GM18520 (cell line): Measurements from ENCODE around the gene INHA.

ENCODE experiments used
- ATAC-seq: cut with Tn5 transposase; IDR thresholded peaks from one replicate; pipeline ENCODE4 v1.9.1; 2021; ENCODE audit not compliant: unreplicated experiment

INHA gene

DNA sequence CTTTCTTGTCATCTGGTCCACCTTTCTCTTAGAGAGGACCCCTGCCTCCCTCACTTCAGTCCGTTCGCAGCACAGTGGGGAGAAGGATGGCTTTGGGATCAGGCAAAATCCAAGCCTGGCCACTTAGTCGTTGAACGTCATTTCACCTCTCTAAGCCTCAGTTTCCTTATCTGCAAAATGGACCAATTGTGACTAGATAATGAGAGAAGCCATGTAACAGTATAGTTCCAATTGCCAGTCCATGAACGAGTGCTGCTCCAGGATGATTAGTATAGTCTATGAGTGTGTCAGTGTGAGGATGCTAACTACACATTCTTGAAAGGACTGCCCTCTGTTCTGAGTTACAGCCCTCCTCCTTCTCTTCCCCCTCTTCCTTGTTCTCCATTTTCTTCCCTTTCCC lies 1.1 kb downstream of the INHA start:
- no peak for ATAC-seq

DNA sequence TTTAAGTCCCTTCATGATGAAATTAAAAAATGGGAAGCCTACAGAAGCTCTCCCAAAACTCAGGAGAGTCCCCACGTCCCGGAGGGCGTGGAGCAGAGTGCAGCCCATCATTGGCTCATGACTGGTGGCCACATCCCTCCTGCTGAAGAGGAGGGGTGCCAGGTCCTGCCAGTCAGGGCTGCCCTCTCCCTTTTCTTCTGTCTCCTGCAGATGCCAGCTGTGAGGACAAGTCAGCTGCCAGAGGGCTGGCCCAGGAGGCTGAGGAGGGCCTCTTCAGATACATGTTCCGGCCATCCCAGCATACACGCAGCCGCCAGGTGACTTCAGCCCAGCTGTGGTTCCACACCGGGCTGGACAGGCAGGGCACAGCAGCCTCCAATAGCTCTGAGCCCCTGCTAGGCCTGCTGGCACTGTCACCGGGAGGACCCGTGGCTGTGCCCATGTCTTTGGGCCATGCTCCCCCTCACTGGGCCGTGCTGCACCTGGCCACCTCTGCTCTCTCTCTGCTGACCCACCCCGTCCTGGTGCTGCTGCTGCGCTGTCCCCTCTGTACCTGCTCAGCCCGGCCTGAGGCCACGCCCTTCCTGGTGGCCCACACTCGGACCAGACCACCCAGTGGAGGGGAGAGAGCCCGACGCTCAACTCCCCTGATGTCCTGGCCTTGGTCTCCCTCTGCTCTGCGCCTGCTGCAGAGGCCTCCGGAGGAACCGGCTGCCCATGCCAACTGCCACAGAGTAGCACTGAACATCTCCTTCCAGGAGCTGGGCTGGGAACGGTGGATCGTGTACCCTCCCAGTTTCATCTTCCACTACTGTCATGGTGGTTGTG lies 2.6 kb downstream of the INHA start:
- no peak for ATAC-seq

DNA sequence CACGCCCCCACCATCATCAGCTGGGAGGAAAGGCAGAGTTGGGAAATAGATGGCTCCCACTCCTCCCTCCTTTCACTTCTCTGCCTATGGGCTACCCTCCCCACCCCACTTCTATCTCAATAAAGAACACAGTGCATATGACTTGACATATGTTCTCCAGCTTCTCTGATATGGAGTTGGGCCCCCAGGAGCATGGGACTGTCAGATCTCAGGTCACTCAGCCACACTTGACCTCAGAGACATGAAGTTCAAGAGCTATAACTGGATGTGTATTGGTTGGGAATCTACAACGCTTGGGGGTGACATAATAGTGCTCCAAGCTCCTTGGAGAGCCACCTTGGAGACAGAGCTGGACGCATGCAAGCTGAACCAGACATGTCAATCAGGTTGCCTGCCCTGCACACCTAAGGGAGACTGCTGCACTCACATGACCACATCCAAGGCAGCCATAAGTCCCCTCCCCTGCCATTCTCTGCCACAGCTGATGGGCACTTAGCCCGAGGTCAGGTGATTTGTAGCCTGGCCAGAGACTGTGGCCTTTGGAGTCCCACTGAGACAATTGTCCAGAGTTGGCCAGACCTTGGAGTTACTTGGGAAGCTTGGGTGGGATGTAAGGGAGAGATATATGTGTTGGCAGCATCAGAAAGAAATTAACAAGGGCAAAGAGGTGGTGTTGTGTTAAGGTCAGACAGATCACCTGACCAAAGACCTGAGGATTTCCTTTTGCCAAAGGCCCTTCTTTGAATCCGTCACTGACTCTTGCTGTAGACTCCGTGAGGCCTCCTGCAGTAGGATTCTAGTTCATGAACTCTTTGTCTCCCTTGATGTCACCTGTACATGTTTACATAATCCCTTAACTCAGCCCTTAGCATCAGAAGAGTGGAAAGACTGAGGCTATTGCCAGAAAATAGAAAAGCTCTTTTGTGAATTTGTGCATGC lies 3.7 kb downstream of the INHA start:
- no peak for ATAC-seq

DNA sequence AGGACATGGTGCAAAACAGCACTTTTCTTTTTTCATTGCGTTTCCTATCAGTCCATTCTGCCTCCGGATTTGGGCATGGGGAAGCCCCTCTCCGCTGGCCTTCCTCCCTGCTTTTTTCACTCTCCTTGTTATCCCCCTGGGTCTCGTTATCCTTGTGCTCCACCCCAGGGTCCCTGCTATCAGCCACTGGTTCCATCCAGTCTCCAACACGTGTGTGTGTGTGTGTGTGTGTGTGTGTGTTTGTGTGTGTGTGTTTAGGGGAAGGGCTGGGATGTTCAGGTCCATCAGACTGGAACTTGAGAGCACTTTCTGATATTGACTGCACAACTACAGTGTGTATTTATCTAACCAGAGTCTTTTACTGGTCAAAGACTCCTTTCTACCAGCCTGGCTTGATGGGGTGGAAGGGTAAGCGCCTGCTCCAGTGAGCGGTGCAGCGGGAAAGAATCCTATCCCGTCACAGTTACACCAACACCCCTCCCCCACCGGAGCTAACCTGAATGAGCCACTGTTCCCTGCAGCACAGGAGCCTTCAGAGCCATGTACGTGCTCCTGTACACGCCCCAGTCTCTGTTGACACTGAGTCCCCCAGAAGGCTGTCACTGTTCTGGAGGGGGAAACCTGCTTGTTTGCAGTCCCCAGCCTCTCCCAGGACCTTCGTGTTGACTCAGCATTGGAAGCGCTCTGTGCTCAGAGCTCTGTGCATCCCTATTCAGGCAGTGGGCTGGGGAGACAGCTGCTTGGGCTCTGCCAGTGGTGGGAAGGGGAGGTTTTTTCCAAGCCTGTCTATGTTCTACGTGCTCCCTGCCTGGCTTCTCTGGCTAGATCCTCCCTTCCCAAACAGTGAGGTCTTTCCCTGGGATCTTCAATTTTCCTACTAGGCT lies 4.6 kb downstream of the INHA start:
- no peak for ATAC-seq

DNA sequence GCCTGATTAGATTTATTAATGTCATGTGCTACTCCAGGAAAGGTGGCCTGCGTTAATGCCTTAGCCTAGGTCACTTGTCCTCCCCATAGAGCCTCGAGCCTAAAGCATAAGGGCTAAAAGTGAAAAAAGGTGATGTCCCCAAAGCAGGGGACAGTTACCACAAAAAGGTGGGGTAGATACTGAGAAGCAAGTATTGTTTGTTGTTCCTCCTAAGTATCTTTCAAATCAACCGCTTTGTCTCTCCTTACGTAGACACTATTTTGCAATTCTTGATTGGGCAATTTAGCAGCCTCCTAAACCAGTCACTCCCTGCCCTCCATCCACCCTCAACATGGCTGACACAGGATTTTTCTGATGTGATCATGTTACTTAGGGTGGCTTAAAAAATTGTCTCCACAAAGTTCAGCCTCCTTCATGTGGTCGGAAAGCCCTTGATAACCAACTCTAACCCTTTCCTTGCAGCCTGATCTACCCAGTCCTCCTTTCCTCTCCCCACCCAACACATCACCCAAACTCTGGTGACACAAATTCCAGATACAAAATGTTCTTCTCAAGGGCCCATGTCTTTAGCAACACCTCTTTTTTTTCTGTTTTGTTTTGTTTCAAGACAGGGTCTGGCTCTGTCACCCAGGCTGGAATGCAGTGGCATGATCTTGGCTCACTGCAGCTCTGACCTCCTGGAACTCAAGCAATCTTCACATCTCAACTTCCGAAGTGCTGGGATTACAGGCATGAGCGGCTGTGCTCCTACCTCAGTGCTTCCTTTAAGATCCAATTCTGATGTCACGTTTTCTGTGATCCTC lies 6.9 kb downstream of the INHA start:
- no peak for ATAC-seq

DNA sequence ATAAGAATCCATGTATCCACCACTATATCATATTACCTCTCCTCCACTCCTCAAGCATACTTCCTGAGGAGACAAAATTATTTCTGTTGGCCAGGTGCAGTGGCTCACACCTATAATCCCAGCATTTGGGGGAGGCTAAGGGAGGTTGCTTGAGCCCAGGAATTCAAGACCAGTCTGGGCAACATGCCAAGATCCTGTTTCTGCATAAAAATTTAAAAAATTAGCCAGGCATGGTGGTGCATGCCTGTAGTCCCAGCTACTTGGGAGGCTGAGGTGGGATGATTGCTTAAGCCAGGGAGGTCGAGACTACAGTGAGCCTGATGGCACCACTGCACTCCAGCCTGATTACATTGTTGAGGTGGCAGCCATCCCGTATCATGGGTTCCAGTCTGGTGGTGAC lies 9.2 kb downstream of the INHA start:
- no peak for ATAC-seq

DNA sequence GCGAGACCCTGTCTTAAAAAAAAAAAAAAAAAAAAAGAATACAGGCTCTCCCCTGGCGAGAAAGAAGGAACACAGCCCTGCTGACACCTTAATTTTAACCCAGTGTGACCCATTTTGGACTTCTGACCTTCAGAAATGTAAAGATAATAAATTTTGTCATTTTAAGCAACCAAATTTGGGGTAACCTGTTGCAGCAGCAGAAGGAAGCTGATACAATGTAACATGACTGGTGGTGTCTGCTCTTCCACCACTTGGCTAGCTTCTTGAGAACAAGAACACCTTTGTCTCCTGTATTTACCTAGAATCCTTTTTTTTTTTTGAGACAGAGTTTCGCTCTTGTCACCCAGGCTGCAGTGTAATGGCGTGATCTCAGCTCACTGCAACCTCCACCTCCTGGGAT lies 19.0 kb downstream of the INHA start:
- ATAC-seq: no peak

DNA sequence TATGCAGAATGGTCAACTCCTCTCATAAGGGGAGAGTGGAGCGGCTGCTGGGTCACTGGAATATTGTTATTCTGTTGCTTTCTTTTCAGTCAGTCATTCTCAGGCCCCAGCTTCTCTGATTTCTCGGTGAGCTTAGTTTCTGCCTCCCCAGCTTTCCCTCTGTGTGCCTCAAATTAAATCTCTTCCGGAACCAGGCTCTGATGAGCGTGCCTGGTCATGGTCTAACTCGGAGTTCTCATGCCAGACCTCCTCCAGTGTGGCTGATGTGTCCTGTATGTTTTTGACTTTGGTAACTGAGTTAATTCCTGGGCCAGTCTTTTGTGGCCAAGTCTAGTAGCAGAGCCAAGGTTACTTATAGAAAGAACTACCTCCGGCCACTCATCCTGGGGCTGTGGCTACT lies 20.6 kb downstream of the INHA start:
- ATAC-seq: no peak

DNA sequence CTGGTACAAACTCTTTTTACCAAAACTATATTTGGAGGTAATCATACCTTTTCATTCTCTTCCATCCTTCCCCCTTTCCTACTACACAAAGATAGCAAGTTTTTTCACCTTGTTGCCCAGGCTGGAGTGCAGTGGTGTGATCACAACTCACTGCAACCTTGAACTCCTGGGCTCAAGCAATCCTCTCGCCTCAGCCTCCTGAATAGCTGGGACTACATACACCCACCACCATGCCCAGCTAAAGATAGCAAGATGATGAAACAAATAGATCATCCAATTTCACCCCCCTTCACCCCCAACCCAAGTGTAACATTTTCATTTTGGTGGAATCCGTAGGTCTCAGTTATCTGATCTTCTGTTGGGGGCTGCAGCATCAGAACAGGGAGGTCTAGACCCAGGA lies 21.0 kb downstream of the INHA start:
- ATAC-seq: no peak

DNA sequence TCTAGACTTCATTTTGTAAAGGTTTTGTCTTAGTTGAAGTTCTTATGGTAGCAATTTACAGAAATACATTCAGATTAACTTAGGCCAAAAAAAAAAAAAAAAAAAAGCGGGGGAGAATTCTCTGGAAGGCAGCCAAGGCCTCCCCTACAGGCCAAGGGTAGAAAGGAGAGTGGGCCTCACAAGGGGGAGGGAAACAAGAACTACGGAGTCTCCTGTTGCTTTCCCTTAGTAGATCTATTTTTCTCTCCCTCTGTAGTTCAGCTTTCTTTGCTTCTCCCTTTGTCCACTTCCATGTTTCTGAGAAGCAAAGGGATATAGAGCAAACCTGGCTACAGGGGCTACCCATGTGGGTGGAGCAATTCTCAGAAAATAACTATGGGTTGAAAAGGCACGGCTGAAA lies 23.1 kb downstream of the INHA start:
- ATAC-seq: no peak

DNA sequence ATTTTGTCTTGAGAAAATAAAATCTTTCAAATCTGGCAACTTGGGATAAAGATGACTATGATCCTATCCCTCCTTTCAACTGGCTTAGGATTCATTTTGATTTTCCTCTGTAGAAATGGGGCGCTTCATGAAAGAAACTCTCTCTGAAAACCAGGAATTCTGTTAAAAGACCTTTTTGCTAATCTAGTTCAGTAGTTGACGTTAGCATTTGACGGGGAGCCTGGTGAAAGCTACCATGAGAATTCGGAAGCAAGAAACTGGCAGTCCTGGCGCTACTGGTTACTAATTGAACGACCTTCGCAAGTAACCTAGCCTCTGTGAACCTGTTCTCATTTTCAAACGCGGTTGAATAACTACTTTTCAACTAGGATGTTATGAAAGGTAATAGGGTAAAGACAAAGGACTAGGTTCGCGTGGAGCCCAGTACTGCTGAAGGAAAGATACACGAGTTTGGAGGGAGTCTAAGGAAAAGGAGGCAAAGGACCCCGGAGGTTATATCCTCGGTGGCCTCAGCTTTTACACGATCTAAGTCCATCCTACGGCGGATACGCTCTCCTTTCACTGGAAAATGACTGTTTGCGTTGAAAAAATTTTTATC lies 24.9 kb downstream of the INHA start:
- no peak for ATAC-seq

DNA sequence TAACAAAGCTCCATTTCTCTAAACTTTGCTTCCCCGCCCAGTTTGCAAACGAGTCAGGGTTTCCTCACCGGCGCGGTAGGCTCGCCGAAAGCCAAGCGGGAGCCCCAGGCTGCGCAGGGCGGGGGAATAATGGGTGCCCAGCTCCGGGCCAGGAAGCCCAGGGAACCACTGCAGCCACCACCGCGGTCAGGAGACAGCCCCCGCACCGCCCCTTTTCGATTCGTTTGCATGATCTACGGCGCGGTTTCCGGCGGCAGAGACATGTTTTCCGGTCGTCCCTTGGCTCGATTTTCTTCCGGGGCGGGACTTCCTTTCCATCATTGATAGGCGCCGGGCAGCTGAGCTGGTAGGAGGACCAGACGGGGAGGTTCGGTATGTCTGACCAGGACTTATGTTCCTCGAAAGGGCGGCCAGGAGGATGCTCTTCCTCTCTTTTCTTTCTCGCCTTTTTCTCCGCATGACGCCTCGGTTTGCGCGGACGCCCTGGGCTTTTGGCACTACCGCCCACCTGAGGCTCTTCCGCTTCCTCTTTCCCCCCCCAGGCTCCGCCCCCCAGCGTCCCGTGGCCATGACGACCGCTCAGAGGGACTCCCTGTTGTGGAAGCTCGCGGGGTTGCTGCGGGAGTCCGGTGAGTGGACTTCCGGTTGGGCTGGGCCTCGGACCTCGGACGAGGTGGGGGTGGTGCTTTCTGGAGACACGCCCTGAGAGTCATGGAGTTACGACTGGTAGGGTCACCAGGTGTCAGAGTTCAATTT lies 25.6 kb downstream of the INHA start, which contains the start of gene STK11IP:
Gene STK11IP (plus strand): TSS at position 306 of the 756 bp plus-strand sequence. CDS start 263 bp downstream, at position 569.
- ATAC-seq: peak; percentile 79

DNA sequence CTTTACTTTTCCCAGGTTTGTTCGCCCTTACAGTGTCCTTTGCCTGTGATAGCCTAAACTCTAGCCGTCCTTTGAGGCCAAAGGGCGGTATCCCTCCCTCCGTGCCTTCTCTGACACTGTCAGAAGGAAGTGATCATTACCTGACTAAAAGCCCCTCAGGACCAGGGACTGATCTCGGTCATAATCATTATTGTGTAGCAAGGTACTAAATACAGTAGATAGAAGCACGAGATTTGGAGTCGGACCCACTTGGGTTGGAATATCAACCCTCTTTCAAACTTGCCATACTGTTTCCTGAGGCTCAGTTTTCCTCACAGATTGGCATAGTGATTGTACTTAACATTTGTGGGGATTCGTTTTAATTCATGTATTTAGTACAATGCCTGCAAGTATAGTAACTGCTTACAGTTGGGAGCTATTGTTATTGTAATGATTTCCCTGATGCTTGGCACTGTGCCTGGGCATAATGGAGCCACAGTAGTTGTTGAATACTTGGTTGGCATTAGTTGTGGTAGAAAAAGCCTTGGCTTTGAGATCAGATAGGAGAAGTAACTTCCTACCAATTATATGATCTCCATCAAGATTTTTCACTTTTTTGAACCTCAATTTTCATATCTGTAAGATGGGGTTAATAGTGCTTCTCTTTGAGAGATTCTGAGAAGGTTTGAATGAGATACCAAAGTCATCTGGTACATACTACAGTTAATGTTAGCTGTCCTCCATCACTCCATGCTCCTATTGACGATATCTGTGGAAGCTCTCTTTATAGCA lies 26.4 kb downstream of the INHA start:
- ATAC-seq: no peak

DNA sequence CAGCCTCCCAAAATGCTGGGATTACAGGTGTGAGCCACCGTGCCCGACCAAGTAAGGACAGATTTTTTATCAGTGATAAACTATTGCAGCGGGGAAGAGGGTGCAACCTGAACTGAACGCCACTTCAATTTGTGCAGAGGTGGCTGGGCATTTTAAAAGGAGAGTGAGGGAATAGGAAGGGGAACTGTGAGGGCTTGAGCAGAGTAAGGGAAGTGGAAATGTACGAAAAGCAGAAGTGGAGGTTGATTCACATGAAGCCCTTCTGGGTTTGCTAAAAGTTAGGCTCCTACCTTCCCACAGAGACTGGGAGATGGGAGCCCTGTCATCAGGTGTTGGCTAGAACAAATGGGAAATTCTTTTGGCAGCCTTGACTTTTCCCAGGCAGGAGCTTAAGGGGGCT lies 31.7 kb downstream of the INHA start:
- ATAC-seq: no peak

DNA sequence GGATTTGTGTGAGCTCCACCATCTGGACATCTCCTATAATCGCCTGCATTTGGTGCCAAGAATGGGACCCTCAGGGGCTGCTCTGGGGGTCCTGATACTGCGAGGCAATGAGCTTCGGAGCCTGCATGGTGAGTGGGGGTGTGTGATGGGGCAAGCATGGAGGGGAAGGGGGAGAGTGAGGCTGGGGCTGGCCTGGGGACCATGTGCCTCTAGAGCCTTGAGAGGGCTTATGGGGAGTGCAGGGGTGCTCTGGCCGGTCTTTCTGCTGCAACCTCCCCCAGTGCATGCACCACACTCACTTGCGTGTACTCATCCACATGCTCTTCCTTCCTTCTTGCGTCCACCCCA lies 33.5 kb downstream of the INHA start:
- ATAC-seq: no peak

DNA sequence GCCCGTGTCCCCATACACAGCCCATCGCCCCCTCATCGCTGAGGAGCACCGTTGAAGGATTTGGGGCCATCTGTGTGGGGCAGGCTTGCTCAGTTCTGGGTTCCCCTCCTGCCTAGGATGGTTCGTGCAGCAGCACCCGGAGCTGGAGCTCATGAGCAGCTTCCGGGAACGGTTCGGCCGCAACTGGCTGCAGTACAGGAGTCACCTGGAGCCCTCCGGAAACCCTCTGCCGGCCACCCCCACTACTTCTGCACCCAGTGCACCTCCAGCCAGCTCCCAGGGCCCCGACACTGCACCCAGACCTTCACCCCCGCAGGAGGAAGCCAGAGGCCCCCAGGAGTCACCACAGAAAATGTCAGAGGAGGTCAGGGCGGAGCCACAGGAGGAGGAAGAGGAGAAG lies 35.8 kb downstream of the INHA start:
- no peak for ATAC-seq

DNA sequence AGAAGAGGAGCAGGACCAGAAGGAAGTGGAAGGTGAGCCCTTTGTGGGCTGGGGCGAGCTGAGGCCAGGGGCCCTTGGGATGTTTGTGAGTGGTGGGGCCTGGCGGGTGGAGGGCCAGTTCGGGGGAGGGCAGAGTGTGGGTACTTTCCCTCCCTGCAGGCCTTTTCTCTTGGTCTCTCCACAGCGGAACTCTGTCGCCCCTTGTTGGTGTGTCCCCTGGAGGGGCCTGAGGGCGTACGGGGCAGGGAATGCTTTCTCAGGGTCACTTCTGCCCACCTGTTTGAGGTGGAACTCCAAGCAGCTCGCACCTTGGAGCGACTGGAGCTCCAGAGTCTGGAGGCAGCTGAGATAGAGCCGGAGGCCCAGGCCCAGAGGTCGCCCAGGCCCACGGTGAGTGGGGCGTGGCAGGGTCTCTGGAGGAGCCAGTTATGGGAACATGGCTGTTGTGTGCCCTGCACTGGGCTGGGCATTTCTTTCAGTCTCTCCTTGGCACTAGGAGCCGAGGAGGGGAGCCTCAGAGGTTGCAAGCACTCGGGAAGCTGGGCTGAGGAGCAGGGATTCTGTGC lies 36.4 kb downstream of the INHA start:
- ATAC-seq: no peak

DNA sequence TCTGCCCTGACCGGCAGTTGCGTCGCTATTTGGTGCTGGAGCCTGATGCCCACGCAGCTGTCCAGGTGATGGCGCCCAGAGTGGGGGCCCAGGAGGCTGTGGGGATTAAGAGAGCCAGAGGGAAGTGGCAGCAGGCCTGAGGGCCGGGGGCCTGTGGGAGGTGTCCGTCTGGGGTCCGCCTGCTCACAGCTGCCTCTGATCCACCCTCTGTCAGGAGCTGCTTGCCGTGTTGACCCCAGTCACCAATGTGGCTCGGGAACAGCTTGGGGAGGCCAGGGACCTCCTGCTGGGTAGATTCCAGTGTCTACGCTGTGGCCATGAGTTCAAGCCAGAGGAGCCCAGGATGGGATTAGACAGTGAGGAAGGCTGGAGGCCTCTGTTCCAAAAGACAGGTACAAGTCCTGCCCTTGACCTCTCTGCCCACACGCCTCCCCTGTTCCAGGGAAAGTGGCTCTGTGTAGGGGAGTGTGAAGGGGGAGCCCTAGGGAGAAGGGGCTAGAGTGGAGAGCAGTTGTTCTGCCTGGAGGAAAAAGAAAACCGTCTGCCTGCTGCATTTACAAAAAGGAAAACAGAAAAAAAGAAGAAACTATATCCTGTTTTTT lies 37.1 kb downstream of the INHA start:
- no peak for ATAC-seq
